Activated CD8-positive, alpha-beta T cell treated with anti-CD3 and anti-CD28 coated beads for 36 hours (primary cell): ENCODE data around the gene ICOSLG. TPM values are rescaled to one million over a fixed set of nuclear protein-coding genes. Genes with fewer than 3 reads are reported as not detected.

ENCODE experiments used
- ATAC-seq: fragments of 200-7000 bp; cut with Tn5 transposase; one replicate; pipeline ENCODE4 v1.10.0; 2021; ENCODE audit warnings: mild to moderate bottlenecking, moderate library complexity
- CTCF ChIA-PET: fragments of 350-600 bp; sonication (Branson Sonifier 250); formaldehyde crosslinking; loops from one replicate; lab custom pipeline; 2021; ENCODE audit warnings: antibody characterized with exemption; lab: Charles Lee
- POLR2A ChIA-PET: fragments of 350-600 bp; sonication (Branson Sonifier 250); formaldehyde crosslinking; loops from one replicate; lab custom pipeline; 2021; ENCODE audit warnings: antibody characterized with exemption; lab: Charles Lee
- DNase-seq: peaks from one replicate; pipeline ENCODE4 v3.0.0-alpha.2; 2020
- H3K27ac Mint-ChIP-seq: one replicate; pipeline ENCODE4 v1.8.0; 2021; ENCODE audit warnings: mild to moderate bottlenecking, mixed read lengths
- H3K27me3 Mint-ChIP-seq: one replicate; pipeline ENCODE4 v1.8.0; 2021; ENCODE audit warnings: mixed read lengths
- H3K36me3 Mint-ChIP-seq: one replicate; pipeline ENCODE4 v1.8.0; 2021; ENCODE audit warnings: low read depth, mixed read lengths
- H3K4me1 Mint-ChIP-seq: one replicate; pipeline ENCODE4 v1.8.0; 2021; ENCODE audit warnings: low read depth, mixed read lengths
- H3K4me3 Mint-ChIP-seq: one replicate; pipeline ENCODE4 v1.8.0; 2021; ENCODE audit warnings: mild to moderate bottlenecking, moderate library complexity, mixed read lengths
- H3K9me3 Mint-ChIP-seq: one replicate; pipeline ENCODE4 v1.8.0; 2021; ENCODE audit warnings: mixed read lengths
- intact Hi-C: fragments of 100-400 bp; cut with micrococcal nuclease; formaldehyde crosslinking; loops from one replicate; pipeline ENCODE4 v1.10.0; 2022
- total RNA-seq, 2 experiments: library from RNA; stranded (reverse); gene quantifications; one replicate each; pipeline ENCODE4 v1.2.3, GENCODE V29; 2021
- TF ChIP-seq, protein P1 (sequence below): fragments of 200-600 bp; IDR thresholded peaks from one replicate; pipeline ENCODE4 v1.8.0; 2022; ENCODE audit warnings: antibody characterized with exemption, mild to moderate bottlenecking

Gene ICOSLG
- total RNA-seq, 2 experiments from 2014 or later = 5.4 to 5.9 TPM

DNA sequence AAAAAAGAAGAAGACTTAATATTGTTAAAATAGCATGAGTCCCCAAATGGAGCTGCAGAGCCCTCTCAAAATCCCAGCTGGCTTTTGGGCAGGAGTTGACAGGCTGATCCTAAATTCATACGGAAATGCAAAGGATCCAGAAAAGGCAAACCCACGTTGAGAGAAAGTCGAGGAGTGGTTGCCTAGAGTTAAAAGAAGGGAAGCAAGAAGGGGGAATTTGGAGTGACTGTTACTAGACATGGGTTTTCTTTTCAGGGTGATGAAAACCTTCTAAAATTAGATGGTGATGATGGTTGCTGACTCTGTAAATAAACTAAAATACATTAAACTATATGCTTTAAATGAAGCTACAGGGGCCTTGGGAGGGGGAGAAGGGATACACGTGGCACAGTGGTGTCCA is 19.3 kb upstream of the ICOSLG start:
- no peak overlapping the region for H3K4me3 Mint-ChIP-seq
- H3K36me3 Mint-ChIP-seq = no peaks in the 10 kb centered on the region
- H3K4me1 Mint-ChIP-seq = no peaks in the 10 kb centered on the region
- POLR2A ChIA-PET = no interaction called here
- intact Hi-C loops = no loop called here
- H3K27me3 Mint-ChIP-seq = no peaks in the 10 kb centered on the region
- ATAC-seq (no peak), DNase-seq (no peak)
- H3K9me3 Mint-ChIP-seq = no peaks in the 10 kb centered on the region
- TF ChIP-seq, protein P1, sequence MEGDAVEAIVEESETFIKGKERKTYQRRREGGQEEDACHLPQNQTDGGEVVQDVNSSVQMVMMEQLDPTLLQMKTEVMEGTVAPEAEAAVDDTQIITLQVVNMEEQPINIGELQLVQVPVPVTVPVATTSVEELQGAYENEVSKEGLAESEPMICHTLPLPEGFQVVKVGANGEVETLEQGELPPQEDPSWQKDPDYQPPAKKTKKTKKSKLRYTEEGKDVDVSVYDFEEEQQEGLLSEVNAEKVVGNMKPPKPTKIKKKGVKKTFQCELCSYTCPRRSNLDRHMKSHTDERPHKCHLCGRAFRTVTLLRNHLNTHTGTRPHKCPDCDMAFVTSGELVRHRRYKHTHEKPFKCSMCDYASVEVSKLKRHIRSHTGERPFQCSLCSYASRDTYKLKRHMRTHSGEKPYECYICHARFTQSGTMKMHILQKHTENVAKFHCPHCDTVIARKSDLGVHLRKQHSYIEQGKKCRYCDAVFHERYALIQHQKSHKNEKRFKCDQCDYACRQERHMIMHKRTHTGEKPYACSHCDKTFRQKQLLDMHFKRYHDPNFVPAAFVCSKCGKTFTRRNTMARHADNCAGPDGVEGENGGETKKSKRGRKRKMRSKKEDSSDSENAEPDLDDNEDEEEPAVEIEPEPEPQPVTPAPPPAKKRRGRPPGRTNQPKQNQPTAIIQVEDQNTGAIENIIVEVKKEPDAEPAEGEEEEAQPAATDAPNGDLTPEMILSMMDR = no peak
- no peak overlapping the region for H3K27ac Mint-ChIP-seq
- CTCF ChIA-PET = no interaction called here

GRCh38 chr21:44259082-44259705 is 18.5 kb upstream of the ICOSLG start:
- Mint-ChIP-seq H3K36me3 (no peaks in the 10 kb centered on the region), H3K9me3 (no peaks in the 10 kb centered on the region), H3K4me3 (no peak overlapping the region), H3K27ac (no peak overlapping the region), H3K27me3 (no peaks in the 10 kb centered on the region), H3K4me1 (no peaks in the 10 kb centered on the region)
- ChIA-PET POLR2A (no interaction called here), CTCF (interaction anchor here (1.1 kb wide), 1 partner anchor 39 kb away, joined by 3 read pairs; no protein-coding TSS in a partner anchor)
- ATAC-seq (no peak), DNase-seq (no peak)
- intact Hi-C loops = no loop called here
- TF ChIP-seq, protein P1 = no peak

- CTCF ChIA-PET = interaction anchor here (1.1 kb wide), 1 partner anchor 40 kb away, joined by 3 read pairs; no protein-coding TSS in a partner anchor
- Mint-ChIP-seq H3K27me3 (no peaks in the 10 kb centered on the region), H3K36me3 (no peaks in the 10 kb centered on the region), H3K4me3 (no peak overlapping the region), H3K9me3 (no peaks in the 10 kb centered on the region), H3K4me1 (no peaks in the 10 kb centered on the region), H3K27ac (no peak overlapping the region)
- DNase-seq (no peak), ATAC-seq (no peak)
- POLR2A ChIA-PET = no interaction called here
- intact Hi-C loops = no loop called here
- TF ChIP-seq, protein P1 = no peak
Observed at GRCh38 chr21:44258056-44258725, 17.4 kb upstream of the ICOSLG start.

GRCh38 chr21:44255511-44255981 is 14.8 kb upstream of the ICOSLG start:
- CTCF ChIA-PET = no interaction called here

More at GRCh38 chr21:44255511-44255981, 14.8 kb upstream of the ICOSLG start:
- ATAC-seq (no peak), DNase-seq (no peak)
- TF ChIP-seq, protein P1 = no peak
- Mint-ChIP-seq H3K36me3 (no peaks in the 10 kb centered on the region), H3K4me1 (no peaks in the 10 kb centered on the region), H3K27me3 (no peaks in the 10 kb centered on the region), H3K9me3 (no peaks in the 10 kb centered on the region), H3K4me3 (no peak overlapping the region), H3K27ac (no peak overlapping the region)
- intact Hi-C loops = no loop called here
- POLR2A ChIA-PET = no interaction called here
